ENCODE data around the gene DNMT1.

The DNMT1 gene

GRCh38 chr19:10192922-10193321 is 1.8 kb downstream of the DNMT1 start:
- no peak for TF ChIP-seq FOXM1 (IDR thresholded peaks at IDR 0.05; ENCODE audit: borderline replicate concordance, low read depth)

- TF ChIP-seq FOXM1 (IDR thresholded peaks at IDR 0.05; ENCODE audit: borderline replicate concordance, low read depth), result no peak
- TF ChIP-seq TAF1 (IDR thresholded peaks at IDR 0.05; ENCODE audit: low read depth), result no peak
- no peak for TF ChIP-seq TCF12 (IDR thresholded peaks at IDR 0.05; ENCODE audit: low read depth)
- TF ChIP-seq ZBTB7A (IDR thresholded peaks at IDR 0.05; ENCODE audit: low read depth), result no peak
- TF ChIP-seq RAD21 (IDR thresholded peaks at IDR 0.05; ENCODE audit: low read depth), result no peak
- TF ChIP-seq NFIC (IDR thresholded peaks at IDR 0.05), result no peak
- no peak for TF ChIP-seq EGR1 (IDR thresholded peaks at IDR 0.05)
Observed at GRCh38 chr19:10191347-10191746, 3.4 kb downstream of the DNMT1 start.

- no peak for TF ChIP-seq NFIC (IDR thresholded peaks at IDR 0.05)
- no peak for TF ChIP-seq REST (IDR thresholded peaks at IDR 0.05; ENCODE audit: low read depth)
- no peak for TF ChIP-seq ZBTB7A (IDR thresholded peaks at IDR 0.05; ENCODE audit: low read depth)
- no peak for TF ChIP-seq TCF12 (IDR thresholded peaks at IDR 0.05; ENCODE audit: low read depth)
- TF ChIP-seq MAX (IDR thresholded peaks at IDR 0.05), result no peak
- no peak for TF ChIP-seq USF1 (IDR thresholded peaks at IDR 0.05)
- TF ChIP-seq CEBPB (IDR thresholded peaks at IDR 0.05), result no peak
- no peak for TF ChIP-seq TEAD4 (IDR thresholded peaks at IDR 0.05)
- TF ChIP-seq RAD21 (IDR thresholded peaks at IDR 0.05; ENCODE audit: low read depth), result no peak
- TF ChIP-seq CREB1 (IDR thresholded peaks at IDR 0.05; ENCODE audit: low read depth), result no peak
- TF ChIP-seq YY1 (IDR thresholded peaks at IDR 0.05; ENCODE audit: low read depth), result no peak
- TF ChIP-seq EGR1 (IDR thresholded peaks at IDR 0.05), result no peak
- TF ChIP-seq FOXM1 (IDR thresholded peaks at IDR 0.05; ENCODE audit: borderline replicate concordance, low read depth), result no peak
- TF ChIP-seq EP300 (IDR thresholded peaks at IDR 0.05; ENCODE audit: borderline replicate concordance), result no peak
- TF ChIP-seq TAF1 (IDR thresholded peaks at IDR 0.05; ENCODE audit: low read depth), result no peak
Observed at GRCh38 chr19:10190026-10190425, 4.7 kb downstream of the DNMT1 start.

GRCh38 chr19:10189616-10190015 is 5.1 kb downstream of the DNMT1 start:
- no peak for TF ChIP-seq TEAD4 (IDR thresholded peaks at IDR 0.05)
- no peak for TF ChIP-seq USF1 (IDR thresholded peaks at IDR 0.05)
- TF ChIP-seq FOXM1 (IDR thresholded peaks at IDR 0.05; ENCODE audit: borderline replicate concordance, low read depth), result no peak
- TF ChIP-seq MAX (IDR thresholded peaks at IDR 0.05), result no peak
- no peak for TF ChIP-seq EP300 (IDR thresholded peaks at IDR 0.05; ENCODE audit: borderline replicate concordance)
- TF ChIP-seq CEBPB (IDR thresholded peaks at IDR 0.05), result no peak
- TF ChIP-seq NFIC (IDR thresholded peaks at IDR 0.05), result no peak
- no peak for TF ChIP-seq ZBTB7A (IDR thresholded peaks at IDR 0.05; ENCODE audit: low read depth)
- no peak for TF ChIP-seq RAD21 (IDR thresholded peaks at IDR 0.05; ENCODE audit: low read depth)
- TF ChIP-seq REST (IDR thresholded peaks at IDR 0.05; ENCODE audit: low read depth), result no peak
- TF ChIP-seq YY1 (IDR thresholded peaks at IDR 0.05; ENCODE audit: low read depth), result no peak
- no peak for TF ChIP-seq TAF1 (IDR thresholded peaks at IDR 0.05; ENCODE audit: low read depth)
- TF ChIP-seq CREB1 (IDR thresholded peaks at IDR 0.05; ENCODE audit: low read depth), result no peak
- TF ChIP-seq EGR1 (IDR thresholded peaks at IDR 0.05), result no peak
- no peak for TF ChIP-seq TCF12 (IDR thresholded peaks at IDR 0.05; ENCODE audit: low read depth)

- TF ChIP-seq CEBPB (IDR thresholded peaks at IDR 0.05), result no peak
- no peak for TF ChIP-seq CREB1 (IDR thresholded peaks at IDR 0.05; ENCODE audit: low read depth)
- TF ChIP-seq ZBTB7A (IDR thresholded peaks at IDR 0.05; ENCODE audit: low read depth), result no peak
- TF ChIP-seq TCF12 (IDR thresholded peaks at IDR 0.05; ENCODE audit: low read depth), result no peak
- no peak for TF ChIP-seq TEAD4 (IDR thresholded peaks at IDR 0.05)
- TF ChIP-seq TAF1 (IDR thresholded peaks at IDR 0.05; ENCODE audit: low read depth), result no peak
- TF ChIP-seq MAX (IDR thresholded peaks at IDR 0.05), result no peak
- TF ChIP-seq RAD21 (IDR thresholded peaks at IDR 0.05; ENCODE audit: low read depth), result no peak
- no peak for TF ChIP-seq YY1 (IDR thresholded peaks at IDR 0.05; ENCODE audit: low read depth)
- no peak for TF ChIP-seq FOXM1 (IDR thresholded peaks at IDR 0.05; ENCODE audit: borderline replicate concordance, low read depth)
- no peak for TF ChIP-seq REST (IDR thresholded peaks at IDR 0.05; ENCODE audit: low read depth)
- no peak for TF ChIP-seq NFIC (IDR thresholded peaks at IDR 0.05)
- no peak for TF ChIP-seq EGR1 (IDR thresholded peaks at IDR 0.05)
- no peak for TF ChIP-seq USF1 (IDR thresholded peaks at IDR 0.05)
- no peak for TF ChIP-seq EP300 (IDR thresholded peaks at IDR 0.05; ENCODE audit: borderline replicate concordance)
Observed at GRCh38 chr19:10187315-10187714, 7.4 kb downstream of the DNMT1 start.

Data from Ishikawa (cell line).